NCI-H82 treated with DMSO at 0.1 percent for 48 hours (cell line): ENCODE data around the gene RPS15.
A peak's percentile ranks its signal among the peaks of the same experiment; 100 is the strongest.

Source experiments
- DNase-seq: peaks from one replicate; lab custom pipeline; 2025; ENCODE audit not compliant: unreplicated experiment; lab: John Stamatoyannopoulos, UW

The RPS15 gene

GRCh38 chr19:1438035-1438932, at the start of gene RPS15:
RPS15 (plus strand) TSS chr19:1438396; CDS start chr19:1438426, 30 bp downstream.
- peak; percentile 52 for DNase-seq

- no peak for DNase-seq
These were observed 49.6 kb upstream of the RPS15 start for GRCh38 chr19:1388637-1389026.

GRCh38 chr19:1389033-1389940, 48.9 kb upstream of the RPS15 start:
- no peak for DNase-seq

GRCh38 chr19:1390890-1391423, 47.2 kb upstream of the RPS15 start:
- no peak for DNase-seq

- DNase-seq = no peak
These were observed 45.8 kb upstream of the RPS15 start for GRCh38 chr19:1392407-1392806.

- DNase-seq = no peak
These were observed 45.2 kb upstream of the RPS15 start for GRCh38 chr19:1392939-1393530.

- no peak for DNase-seq
These were observed 44.4 kb upstream of the RPS15 start for GRCh38 chr19:1393841-1394240.

- no peak for DNase-seq
These were observed 43.7 kb upstream of the RPS15 start for GRCh38 chr19:1394252-1395193.

GRCh38 chr19:1395194-1396018, 42.8 kb upstream of the RPS15 start:
- DNase-seq = no peak

GRCh38 chr19:1396019-1396767, 42.0 kb upstream of the RPS15 start:
- no peak for DNase-seq

GRCh38 chr19:1396768-1397679, 41.2 kb upstream of the RPS15 start:
- no peak for DNase-seq

GRCh38 chr19:1397838-1398237, 40.4 kb upstream of the RPS15 start:
- DNase-seq = no peak

- DNase-seq = no peak
These were observed 39.1 kb upstream of the RPS15 start for GRCh38 chr19:1399079-1399478.

- DNase-seq = no peak
These were observed 38.5 kb upstream of the RPS15 start for GRCh38 chr19:1399745-1400144.

GRCh38 chr19:1400281-1401137, 37.7 kb upstream of the RPS15 start:
- DNase-seq = no peak

- DNase-seq = no peak
These were observed 36.9 kb upstream of the RPS15 start, which contains the start of gene GAMT for GRCh38 chr19:1401138-1401888. GAMT (minus strand) TSS chr19:1401542; CDS start chr19:1401476, 66 bp downstream.
